Fibroblast of pulmonary artery (primary cell): ENCODE measurements around the gene COL8A2.
A peak's percentile ranks its signal among the peaks of the same experiment; 100 is the strongest.

Source experiments
- DNase-seq: peaks from one replicate; pipeline ENCODE4 v3.0.0-alpha.2; 2010; ENCODE audit warnings: low read depth
- H3K4me3 ChIP-seq: replicated peaks from 2 replicates; pipeline ENCODE4 v1.5.1; 2011; ENCODE audit warnings: low read depth, mild to moderate bottlenecking, control low read depth, low read length, moderate library complexity
- TF ChIP-seq, protein P1 (sequence below): IDR thresholded peaks from 2 replicates; pipeline ENCODE4 v1.5.1; 2011; ENCODE audit warnings: mild to moderate bottlenecking, control low read depth, low read length, inconsistent platforms; ENCODE audit errors: missing control alignments

COL8A2 gene

GRCh38 chr1:36166938-36167905 is 42.2 kb upstream of the COL8A2 start:
- peak; percentile 35 for DNase-seq
- TF ChIP-seq, protein P1, sequence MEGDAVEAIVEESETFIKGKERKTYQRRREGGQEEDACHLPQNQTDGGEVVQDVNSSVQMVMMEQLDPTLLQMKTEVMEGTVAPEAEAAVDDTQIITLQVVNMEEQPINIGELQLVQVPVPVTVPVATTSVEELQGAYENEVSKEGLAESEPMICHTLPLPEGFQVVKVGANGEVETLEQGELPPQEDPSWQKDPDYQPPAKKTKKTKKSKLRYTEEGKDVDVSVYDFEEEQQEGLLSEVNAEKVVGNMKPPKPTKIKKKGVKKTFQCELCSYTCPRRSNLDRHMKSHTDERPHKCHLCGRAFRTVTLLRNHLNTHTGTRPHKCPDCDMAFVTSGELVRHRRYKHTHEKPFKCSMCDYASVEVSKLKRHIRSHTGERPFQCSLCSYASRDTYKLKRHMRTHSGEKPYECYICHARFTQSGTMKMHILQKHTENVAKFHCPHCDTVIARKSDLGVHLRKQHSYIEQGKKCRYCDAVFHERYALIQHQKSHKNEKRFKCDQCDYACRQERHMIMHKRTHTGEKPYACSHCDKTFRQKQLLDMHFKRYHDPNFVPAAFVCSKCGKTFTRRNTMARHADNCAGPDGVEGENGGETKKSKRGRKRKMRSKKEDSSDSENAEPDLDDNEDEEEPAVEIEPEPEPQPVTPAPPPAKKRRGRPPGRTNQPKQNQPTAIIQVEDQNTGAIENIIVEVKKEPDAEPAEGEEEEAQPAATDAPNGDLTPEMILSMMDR: no peak
- H3K4me3 ChIP-seq: no peak overlapping the region

GRCh38 chr1:36166136-36166535 is 41.1 kb upstream of the COL8A2 start:
- no peak for DNase-seq
- TF ChIP-seq, protein P1: no peak

DNA sequence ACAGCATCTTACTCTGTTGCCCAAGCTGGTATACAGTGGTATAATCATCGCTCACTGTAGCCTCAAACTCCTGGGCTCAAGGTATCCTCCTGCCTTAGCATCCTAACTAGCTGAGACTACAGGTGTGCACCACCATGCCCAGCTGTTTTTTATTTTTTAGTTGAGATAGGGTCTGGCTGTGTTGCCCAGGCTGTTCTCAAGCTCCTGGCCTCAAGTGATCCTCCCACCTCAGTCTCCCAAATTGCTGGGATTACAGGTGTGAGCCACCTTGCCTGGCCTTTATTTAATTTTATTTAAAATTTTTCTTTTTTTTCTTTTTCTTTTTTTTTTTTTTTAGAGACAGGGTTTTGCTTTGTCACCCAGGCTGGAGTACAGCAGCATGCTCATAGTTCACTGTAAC is 40.1 kb upstream of the COL8A2 start:
- no peak for DNase-seq
- TF ChIP-seq, protein P1: no peak
- no peak overlapping the region for H3K4me3 ChIP-seq

More at GRCh38 chr1:36166136-36166535, 41.1 kb upstream of the COL8A2 start:
- no peak overlapping the region for H3K4me3 ChIP-seq

DNA sequence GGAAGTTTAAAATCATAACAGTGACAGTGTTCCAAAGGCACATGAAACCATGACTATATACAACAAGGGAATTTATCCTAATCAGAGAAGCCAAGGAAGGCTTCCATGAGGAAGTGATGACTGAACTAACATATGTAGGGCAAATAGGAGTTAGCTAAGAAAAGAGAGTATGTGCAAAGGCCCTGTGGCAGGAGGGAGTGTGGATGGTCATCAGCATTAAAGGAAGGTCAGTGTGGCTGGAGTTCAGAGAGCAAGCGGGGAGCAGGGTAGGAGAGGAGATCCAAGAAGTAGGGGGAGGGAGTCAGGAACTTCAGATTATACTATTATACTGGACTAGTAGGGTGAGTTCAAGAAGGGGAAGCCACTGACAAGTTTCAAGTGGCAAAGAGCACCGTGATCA is 39.3 kb upstream of the COL8A2 start:
- DNase-seq: no peak
- TF ChIP-seq, protein P1: no peak
- H3K4me3 ChIP-seq: no peak overlapping the region

GRCh38 chr1:36163426-36163825 is 38.4 kb upstream of the COL8A2 start:
- no peak for DNase-seq
- no peak overlapping the region for H3K4me3 ChIP-seq
- TF ChIP-seq, protein P1: no peak

DNA sequence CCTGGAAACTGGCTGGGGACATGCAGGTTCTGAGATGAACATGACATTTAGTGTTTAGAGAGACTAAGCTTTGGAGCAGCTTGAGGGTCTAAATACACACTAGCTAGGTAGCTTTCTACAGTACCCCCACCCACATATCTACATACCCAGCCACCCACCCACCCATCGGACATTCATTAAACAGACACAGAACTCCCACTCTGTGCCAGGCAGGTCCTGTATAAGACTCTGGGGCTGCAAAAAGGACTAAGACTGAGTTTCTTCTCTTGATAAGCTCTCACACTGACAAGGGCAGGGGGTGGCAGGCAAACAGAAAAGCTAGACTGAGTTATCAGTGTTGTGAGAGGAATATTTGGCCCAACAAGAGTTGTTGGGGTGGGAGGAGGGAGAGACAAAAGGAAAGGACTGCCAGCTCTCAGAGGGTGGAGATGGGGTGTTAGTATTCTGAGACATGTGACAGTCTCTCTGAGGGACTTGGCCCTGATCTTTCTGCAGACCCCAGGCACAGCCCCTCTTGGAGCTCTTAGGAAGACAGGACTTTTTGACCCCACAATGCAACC is 37.7 kb upstream of the COL8A2 start:
- no peak overlapping the region for H3K4me3 ChIP-seq
- DNase-seq: no peak
- TF ChIP-seq, protein P1: no peak
